ENCODE measurements around the gene RELT.

Gene RELT

DNA sequence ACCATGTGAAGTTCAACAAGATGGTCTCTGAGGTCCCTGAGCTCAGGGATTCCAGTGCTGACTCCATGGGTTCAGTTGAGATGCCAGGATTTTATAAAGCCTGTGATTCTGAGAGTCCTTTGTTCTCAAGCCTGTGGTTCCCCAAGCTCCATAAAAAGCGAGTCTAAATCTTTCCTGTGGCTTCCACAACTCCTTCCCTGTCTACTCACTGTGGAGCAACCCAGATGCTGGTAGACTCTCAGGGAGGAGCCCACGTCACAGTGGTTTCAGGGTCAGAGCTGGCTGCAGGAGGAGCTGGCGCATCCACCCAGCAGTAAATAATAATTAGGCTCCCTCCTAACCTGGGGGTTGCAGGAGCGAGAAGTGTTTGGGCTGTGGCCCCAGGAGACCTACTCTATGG is 2.0 kb upstream of the RELT start:
- no peak for DNase-seq (ENCODE audit: low read depth)
- H3K4me3 ChIP-seq (ENCODE audit: low read depth, low read length) = no peak overlapping the region
- TF ChIP-seq, protein P1, sequence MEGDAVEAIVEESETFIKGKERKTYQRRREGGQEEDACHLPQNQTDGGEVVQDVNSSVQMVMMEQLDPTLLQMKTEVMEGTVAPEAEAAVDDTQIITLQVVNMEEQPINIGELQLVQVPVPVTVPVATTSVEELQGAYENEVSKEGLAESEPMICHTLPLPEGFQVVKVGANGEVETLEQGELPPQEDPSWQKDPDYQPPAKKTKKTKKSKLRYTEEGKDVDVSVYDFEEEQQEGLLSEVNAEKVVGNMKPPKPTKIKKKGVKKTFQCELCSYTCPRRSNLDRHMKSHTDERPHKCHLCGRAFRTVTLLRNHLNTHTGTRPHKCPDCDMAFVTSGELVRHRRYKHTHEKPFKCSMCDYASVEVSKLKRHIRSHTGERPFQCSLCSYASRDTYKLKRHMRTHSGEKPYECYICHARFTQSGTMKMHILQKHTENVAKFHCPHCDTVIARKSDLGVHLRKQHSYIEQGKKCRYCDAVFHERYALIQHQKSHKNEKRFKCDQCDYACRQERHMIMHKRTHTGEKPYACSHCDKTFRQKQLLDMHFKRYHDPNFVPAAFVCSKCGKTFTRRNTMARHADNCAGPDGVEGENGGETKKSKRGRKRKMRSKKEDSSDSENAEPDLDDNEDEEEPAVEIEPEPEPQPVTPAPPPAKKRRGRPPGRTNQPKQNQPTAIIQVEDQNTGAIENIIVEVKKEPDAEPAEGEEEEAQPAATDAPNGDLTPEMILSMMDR (IDR thresholded peaks at IDR 0.05; ENCODE audit: control insufficient read depth, extremely low read depth, insufficient read depth) = no peak

DNA sequence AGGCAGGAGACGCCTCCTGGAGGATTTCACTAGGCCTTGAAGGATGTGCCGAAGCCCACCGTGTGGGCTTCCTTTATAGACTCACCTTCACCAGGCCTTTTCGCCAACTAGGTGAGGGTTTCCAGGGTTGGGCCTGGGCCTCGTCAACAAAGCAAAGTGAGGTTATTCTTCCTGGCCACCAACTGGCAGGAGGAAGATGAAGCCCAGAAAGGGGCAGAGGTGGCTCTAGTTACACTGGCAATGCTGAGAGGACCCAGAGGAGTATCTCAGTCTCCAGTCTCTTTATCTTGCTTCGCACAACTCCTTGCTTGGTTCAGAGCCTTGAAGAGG is 404 bp upstream of the RELT start:
- no peak for DNase-seq (ENCODE audit: low read depth)
- peak overlapping the region; percentile 61 for H3K4me3 ChIP-seq (ENCODE audit: low read depth, low read length)
- TF ChIP-seq, protein P1 (IDR thresholded peaks at IDR 0.05; ENCODE audit: control insufficient read depth, extremely low read depth, insufficient read depth) = no peak

DNA sequence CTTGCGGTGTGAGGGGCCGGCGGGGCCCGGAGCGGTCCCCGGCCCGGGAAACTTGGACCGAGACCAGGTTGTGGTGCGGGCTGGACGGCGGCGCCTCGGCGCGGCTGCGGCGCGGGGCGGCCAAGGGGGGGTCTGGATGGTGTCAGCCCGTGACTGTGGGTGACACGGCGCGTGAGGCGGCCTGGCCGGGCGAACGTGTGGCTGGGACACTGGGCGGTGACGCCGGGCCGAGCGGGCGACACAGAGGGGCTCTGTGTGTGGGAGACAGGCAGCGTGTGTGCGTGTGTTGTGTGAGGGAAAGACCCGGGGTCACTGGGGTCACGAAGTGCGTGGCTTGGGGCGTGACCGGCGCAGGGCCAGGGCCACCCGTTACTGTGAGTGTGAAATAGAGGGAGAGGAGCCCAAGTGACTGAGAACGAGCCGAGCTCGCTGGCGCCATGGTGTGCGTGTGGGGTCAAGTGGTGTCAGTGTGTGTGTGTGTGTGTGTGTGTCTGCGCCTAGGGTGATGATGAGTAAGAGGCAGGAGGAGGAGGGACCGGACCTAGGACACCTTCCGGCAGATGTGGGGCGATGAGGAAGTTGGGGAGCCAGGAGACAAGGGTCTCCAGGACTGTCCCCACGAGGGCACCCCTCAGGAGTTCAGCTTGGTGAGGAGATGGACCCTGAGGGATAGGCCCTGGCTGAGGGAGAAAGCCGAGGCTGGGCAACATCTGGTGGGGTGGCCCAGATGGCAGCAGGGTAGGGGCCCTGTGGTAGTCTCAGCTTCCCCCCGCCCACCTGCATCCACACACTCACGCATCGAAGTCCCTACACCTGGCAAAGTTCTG is 817 bp downstream of the RELT start:
- H3K4me3 ChIP-seq (ENCODE audit: low read depth, low read length) = peak overlapping the region; percentile 61
- TF ChIP-seq, protein P1 (IDR thresholded peaks at IDR 0.05; ENCODE audit: control insufficient read depth, extremely low read depth, insufficient read depth) = no peak
- DNase-seq (ENCODE audit: low read depth) = no peak

GRCh38 chr11:73379189-73379880 is 3.1 kb downstream of the RELT start:
- TF ChIP-seq, protein P1 (IDR thresholded peaks at IDR 0.05; ENCODE audit: control insufficient read depth, extremely low read depth, insufficient read depth) = no peak
- no peak overlapping the region for H3K4me3 ChIP-seq (ENCODE audit: low read depth, low read length)
- peak; percentile 69 for DNase-seq (ENCODE audit: low read depth)

DNA sequence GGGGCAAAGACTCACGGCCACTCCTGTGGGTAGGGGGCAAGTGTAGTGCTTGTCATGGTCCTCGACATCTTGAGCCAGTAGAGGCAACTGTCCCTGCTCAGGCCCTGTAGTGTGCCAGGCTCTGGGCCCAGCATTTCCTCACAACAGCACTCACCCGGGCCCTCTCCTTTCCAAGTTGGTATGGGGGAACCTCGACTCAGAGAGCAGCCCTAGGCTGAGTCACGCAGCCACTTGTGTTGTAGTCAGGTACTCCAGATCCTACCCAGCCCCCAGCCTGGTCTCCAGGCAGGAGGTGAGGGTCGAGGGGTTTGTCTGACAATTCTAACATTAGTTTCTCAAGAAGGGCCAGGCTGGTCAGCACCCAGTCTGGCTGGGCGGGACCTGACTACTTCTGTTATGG is 4.1 kb downstream of the RELT start:
- TF ChIP-seq, protein P1 (IDR thresholded peaks at IDR 0.05; ENCODE audit: control insufficient read depth, extremely low read depth, insufficient read depth) = no peak
- no peak overlapping the region for H3K4me3 ChIP-seq (ENCODE audit: low read depth, low read length)
- no peak for DNase-seq (ENCODE audit: low read depth)

GRCh38 chr11:73380897-73381410 is 4.8 kb downstream of the RELT start:
- no peak overlapping the region for H3K4me3 ChIP-seq (ENCODE audit: low read depth, low read length)
- no peak for DNase-seq (ENCODE audit: low read depth)
- TF ChIP-seq, protein P1 (IDR thresholded peaks at IDR 0.05; ENCODE audit: control insufficient read depth, extremely low read depth, insufficient read depth) = no peak
